Activated CD4-positive, alpha-beta T cell treated with anti-CD3 and anti-CD28 coated beads for 36 hours (primary cell): ENCODE data around the gene LPA. TPM values are rescaled to one million over a fixed set of nuclear protein-coding genes. Genes with fewer than 3 reads are reported as not detected.

Experiments
- ATAC-seq: fragments of 200-7000 bp; cut with Tn5 transposase; one replicate; pipeline ENCODE4 v1.10.0; 2021; ENCODE audit warnings: mild to moderate bottlenecking, moderate library complexity
- CTCF ChIA-PET: fragments of 350-600 bp; sonication (Branson Sonifier 250); formaldehyde crosslinking; loops from one replicate; lab custom pipeline; 2021; ENCODE audit warnings: antibody characterized with exemption; lab: Charles Lee
- POLR2A ChIA-PET: fragments of 350-600 bp; sonication (Branson Sonifier 250); formaldehyde crosslinking; loops from one replicate; lab custom pipeline; 2021; ENCODE audit warnings: antibody characterized with exemption, inconsistent platforms; lab: Charles Lee
- DNase-seq: peaks from one replicate; pipeline ENCODE4 v3.0.0-alpha.2; 2020
- H3K27ac Mint-ChIP-seq: one replicate; pipeline ENCODE4 v1.8.0; 2021; ENCODE audit warnings: mixed read lengths
- H3K27me3 Mint-ChIP-seq: one replicate; pipeline ENCODE4 v1.8.0; 2021; ENCODE audit warnings: mixed read lengths
- H3K36me3 Mint-ChIP-seq: one replicate; pipeline ENCODE4 v1.8.0; 2021; ENCODE audit warnings: low read depth, mixed read lengths
- H3K4me1 Mint-ChIP-seq: one replicate; pipeline ENCODE4 v1.8.0; 2021; ENCODE audit warnings: mixed read lengths
- H3K4me3 Mint-ChIP-seq: one replicate; pipeline ENCODE4 v1.8.0; 2021; ENCODE audit warnings: mild to moderate bottlenecking, moderate library complexity, mixed read lengths
- H3K9me3 Mint-ChIP-seq: one replicate; pipeline ENCODE4 v1.8.0; 2021; ENCODE audit warnings: low read depth, mixed read lengths
- intact Hi-C, 2 experiments: fragments of 100-400 bp; cut with DNase I in 1 of 2; cut with micrococcal nuclease in 1 of 2; formaldehyde crosslinking; loops; one replicate each; pipeline versions ENCODE4 v1.14.2 to v1.15.1; 2022 to 2024; cut with DNase I, micrococcal nuclease
- total RNA-seq, 2 experiments: library from RNA; stranded (reverse); gene quantifications; one replicate each; pipeline ENCODE4 v1.2.3, GENCODE V29; 2021

Gene LPA
- total RNA-seq, 2 experiments from 2014 or later, result not detected

DNA sequence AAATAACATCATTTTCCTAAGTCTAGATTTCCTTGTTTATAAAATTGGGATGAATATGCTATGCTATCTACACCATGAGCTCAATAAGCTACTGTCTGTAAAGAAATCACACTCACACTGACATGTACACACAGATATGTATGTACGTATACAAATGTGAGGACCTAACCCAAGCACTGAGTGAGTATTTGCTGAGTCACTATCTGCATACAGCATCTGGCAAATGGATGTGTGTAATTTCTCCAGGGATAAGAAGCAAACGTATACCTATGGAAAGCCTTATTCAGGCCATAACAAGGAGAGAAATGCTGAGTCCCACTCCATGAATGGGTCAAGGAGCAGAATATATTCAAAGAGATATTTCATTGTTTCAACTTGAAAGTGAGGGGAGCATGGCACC is 153.9 kb downstream of the LPA start:
- intact Hi-C loops, result no loop called here
- DNase-seq, result no peak
- ChIA-PET POLR2A (no interaction called here), CTCF (no interaction called here)
- no peak overlapping the region for H3K4me3 Mint-ChIP-seq
- H3K9me3 Mint-ChIP-seq, result no peaks in the 10 kb centered on the region
- peaks cover 2% of the 10 kb centered on the region for H3K27me3 Mint-ChIP-seq
- no peaks in the 10 kb centered on the region for H3K4me1 Mint-ChIP-seq
- ATAC-seq, result no peak
- H3K36me3 Mint-ChIP-seq, result no peaks in the 10 kb centered on the region
- H3K27ac Mint-ChIP-seq, result no peak overlapping the region

DNA sequence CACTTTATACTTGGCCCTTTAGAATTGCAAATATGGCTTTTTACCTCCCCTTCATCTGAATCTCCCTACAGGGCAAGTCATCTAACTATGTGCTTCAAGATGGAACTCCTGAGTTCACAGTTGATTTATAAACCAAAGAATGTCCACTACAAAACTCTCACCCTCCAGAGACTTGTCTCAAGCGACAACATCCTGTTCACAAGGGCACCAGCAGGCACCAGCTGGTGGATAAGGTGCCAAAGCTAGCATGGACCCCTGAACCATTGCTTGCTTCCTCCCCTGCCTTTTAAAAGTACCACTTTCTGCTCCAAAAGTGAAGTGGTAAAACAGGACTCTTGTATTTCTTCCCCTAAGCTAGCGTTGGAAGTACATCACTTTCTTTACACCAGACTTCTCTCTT is 154.5 kb downstream of the LPA start:
- no peak overlapping the region for H3K27ac Mint-ChIP-seq
- ATAC-seq (no peak), DNase-seq (no peak)
- H3K9me3 Mint-ChIP-seq, result no peaks in the 10 kb centered on the region
- ChIA-PET POLR2A (no interaction called here), CTCF (interaction anchor here (3.0 kb wide), 1 partner anchor 10 kb away, joined by 10 read pairs; no protein-coding TSS in a partner anchor)
- no peaks in the 10 kb centered on the region for H3K36me3 Mint-ChIP-seq
- intact Hi-C loops, result no loop called here
- no peaks in the 10 kb centered on the region for H3K27me3 Mint-ChIP-seq
- no peaks in the 10 kb centered on the region for H3K4me1 Mint-ChIP-seq
- H3K4me3 Mint-ChIP-seq, result no peak overlapping the region

DNA sequence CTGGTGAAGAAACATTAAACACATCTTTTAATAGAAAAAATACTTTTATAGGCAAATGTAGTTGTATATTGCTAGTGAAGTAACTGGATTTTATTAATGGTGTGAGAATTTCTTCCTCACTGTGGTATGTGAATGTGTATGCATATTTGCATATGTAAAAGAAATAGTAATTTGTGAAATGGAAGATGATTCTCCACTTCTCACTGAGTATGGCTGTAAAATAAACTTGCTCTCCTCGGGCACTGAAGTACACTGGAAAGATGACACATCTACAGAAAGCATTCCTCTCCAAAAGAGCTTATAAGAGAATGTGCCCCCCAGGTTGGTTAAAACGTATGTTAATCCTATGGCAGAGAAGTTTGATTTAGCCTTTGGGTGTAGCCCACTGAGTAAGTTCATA is 155.5 kb downstream of the LPA start:
- ChIA-PET CTCF (interaction anchor here (0.6 to 3.0 kb wide), 2 partner anchors 11 to 152 kb away, joined by 3 to 10 read pairs; no protein-coding TSS in a partner anchor), POLR2A (interaction anchor here (0.7 kb wide), 1 partner anchor 502 kb away, joined by 4 read pairs; no protein-coding TSS in a partner anchor)
- no peak for ATAC-seq
- no peaks in the 10 kb centered on the region for H3K4me1 Mint-ChIP-seq
- no peak for DNase-seq
- H3K4me3 Mint-ChIP-seq, result no peak overlapping the region
- H3K36me3 Mint-ChIP-seq, result no peaks in the 10 kb centered on the region
- no peaks in the 10 kb centered on the region for H3K27me3 Mint-ChIP-seq
- intact Hi-C loops, result no loop called here
- no peak overlapping the region for H3K27ac Mint-ChIP-seq
- H3K9me3 Mint-ChIP-seq, result peaks cover 6% of the 10 kb centered on the region

DNA sequence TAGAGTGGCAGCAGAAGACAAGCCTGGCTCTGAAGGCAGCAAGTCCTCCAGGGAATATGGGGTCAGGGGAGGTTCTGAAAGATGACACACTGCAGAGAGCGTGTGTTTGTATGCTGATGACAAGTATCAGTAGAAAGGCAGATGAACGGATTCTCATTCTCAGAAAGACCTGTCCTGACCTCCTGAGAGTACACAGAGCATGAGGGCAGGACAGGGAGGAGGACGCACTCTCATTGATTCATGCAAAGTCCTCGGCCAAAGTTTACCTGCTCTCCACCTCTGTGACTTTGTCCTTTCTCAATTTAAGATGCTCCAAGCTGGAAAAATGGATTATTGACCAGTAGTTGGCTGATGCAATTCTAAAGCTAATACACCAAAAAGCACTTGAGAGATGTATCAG is 156.7 kb downstream of the LPA start:
- ChIA-PET POLR2A (interaction anchor here (0.6 kb wide), 1 partner anchor 13 kb away, joined by 3 read pairs; no protein-coding TSS in a partner anchor), CTCF (interaction anchor here (0.9 to 3.0 kb wide), 2 partner anchors 13 to 152 kb away, joined by 3 to 10 read pairs; no protein-coding TSS in a partner anchor)

DNA sequence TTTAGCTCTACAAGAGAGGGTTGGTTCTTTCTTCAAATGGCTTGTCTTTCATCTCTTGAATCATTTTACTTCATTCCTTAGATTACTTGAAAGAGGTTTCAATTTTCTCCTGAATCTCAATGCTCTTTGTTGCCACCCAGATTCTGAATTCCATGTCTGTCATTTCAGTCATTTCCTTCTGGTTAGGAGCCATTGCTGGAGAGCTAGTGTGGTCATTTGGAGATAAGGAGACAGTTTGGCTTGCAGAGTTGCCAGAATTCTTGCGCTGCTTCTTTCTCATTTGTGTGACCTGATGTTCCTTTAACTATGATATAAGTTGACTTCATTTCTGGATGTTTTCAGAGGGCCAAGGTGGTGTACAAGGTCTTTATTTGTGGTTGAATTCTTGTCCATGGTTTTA is 158.1 kb downstream of the LPA start:
- Mint-ChIP-seq H3K36me3 (no peaks in the 10 kb centered on the region), H3K4me3 (no peak overlapping the region), H3K9me3 (peaks cover 10% of the 10 kb centered on the region), H3K4me1 (no peaks in the 10 kb centered on the region), H3K27me3 (no peaks in the 10 kb centered on the region), H3K27ac (no peak overlapping the region)
- ATAC-seq, result no peak
- POLR2A ChIA-PET, result no interaction called here
- CTCF ChIA-PET, result no interaction called here
- no peak for DNase-seq
- intact Hi-C loops, result loop anchor here in 1 of 2 experiments (2.0 kb wide), 1 partner anchor 155 kb away; no protein-coding TSS in a partner anchor

More for the DNA sequence above, 156.7 kb downstream of the LPA start:
- no peaks in the 10 kb centered on the region for H3K36me3 Mint-ChIP-seq
- H3K27me3 Mint-ChIP-seq, result no peaks in the 10 kb centered on the region
- H3K4me1 Mint-ChIP-seq, result no peaks in the 10 kb centered on the region
- intact Hi-C loops, result loop anchor here in 1 of 2 experiments (2.0 kb wide), 1 partner anchor 153 kb away; no protein-coding TSS in a partner anchor
- DNase-seq, result no peak
- ATAC-seq, result no peak
- peaks cover 8% of the 10 kb centered on the region for H3K9me3 Mint-ChIP-seq
- no peak overlapping the region for H3K4me3 Mint-ChIP-seq
- H3K27ac Mint-ChIP-seq, result no peak overlapping the region

DNA sequence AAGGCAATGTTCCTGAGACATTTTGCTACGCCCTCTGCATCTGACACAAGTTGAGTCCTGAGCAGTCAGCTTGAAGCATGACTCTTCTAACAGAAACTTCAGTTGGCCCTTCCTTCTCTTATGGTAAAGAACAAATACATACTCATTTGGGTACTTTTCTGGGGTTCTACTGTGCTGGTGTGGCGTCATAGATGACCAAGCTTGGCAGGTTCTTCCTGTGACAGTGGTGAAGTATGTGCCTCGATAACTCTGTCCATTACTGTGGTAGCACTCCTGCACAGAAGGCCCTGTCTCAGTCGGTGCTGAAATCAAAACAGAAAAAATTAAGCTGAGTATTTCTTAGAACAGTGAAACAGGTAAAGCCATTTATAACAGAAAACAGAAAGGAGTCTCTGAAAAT is 163.4 kb downstream of the LPA start:
- Mint-ChIP-seq H3K27me3 (no peaks in the 10 kb centered on the region), H3K27ac (no peak overlapping the region), H3K9me3 (peaks cover 10% of the 10 kb centered on the region), H3K4me1 (no peaks in the 10 kb centered on the region), H3K4me3 (no peak overlapping the region), H3K36me3 (peaks cover 3% of the 10 kb centered on the region)
- ATAC-seq (no peak), DNase-seq (no peak)
- ChIA-PET CTCF (no interaction called here), POLR2A (no interaction called here)
- intact Hi-C loops, result no loop called here

DNA sequence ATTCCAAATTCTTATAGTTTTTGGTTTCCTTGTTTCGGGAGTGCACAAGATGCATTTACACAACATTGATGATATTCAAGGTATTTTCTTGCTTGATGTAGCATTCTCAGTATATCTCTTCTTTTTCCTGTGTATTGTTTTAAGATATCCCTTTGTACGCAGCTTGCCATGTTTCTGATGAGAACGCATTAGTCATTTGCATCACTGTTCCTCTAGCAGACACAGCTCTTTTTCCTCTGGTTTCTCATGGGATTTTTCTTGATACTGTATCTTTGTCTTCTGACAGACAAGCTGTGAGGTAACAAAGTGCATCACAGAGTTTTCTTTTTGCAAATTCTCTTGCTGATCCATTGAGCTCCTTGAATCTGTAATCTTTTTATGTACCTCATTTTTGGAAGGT is 169.5 kb downstream of the LPA start:
- ChIA-PET CTCF (interaction anchor here (0.6 kb wide), 1 partner anchor 397 kb away, joined by 3 read pairs; no protein-coding TSS in a partner anchor), POLR2A (no interaction called here)
- ATAC-seq (no peak), DNase-seq (no peak)
- Mint-ChIP-seq H3K4me3 (no peak overlapping the region), H3K27ac (no peak overlapping the region), H3K4me1 (no peaks in the 10 kb centered on the region), H3K36me3 (peaks cover 12% of the 10 kb centered on the region), H3K9me3 (no peaks in the 10 kb centered on the region), H3K27me3 (no peaks in the 10 kb centered on the region)
- intact Hi-C loops, result no loop called here

DNA sequence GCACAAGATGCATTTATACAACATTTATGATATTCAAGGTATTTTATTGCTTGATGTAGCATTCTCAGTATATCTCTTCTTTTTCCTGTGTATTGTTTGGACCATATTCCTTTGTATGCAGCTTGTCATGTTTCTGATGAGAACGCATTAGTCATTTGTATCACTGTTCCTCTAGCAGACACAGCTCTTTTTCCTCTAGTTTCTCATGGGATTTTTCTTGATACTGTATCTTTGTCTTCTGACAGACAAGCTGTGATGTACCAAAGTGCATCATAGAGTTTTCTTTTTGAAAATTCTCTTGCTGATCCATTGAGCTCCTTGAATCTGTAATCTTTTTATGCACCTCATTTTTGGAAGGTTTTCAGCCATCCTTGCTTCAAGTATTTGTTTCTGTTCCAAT is 175.0 kb downstream of the LPA start:
- ATAC-seq, result no peak
- H3K27ac Mint-ChIP-seq, result no peak overlapping the region
- H3K9me3 Mint-ChIP-seq, result no peaks in the 10 kb centered on the region
- intact Hi-C loops, result no loop called here
- no peak for DNase-seq
- ChIA-PET POLR2A (no interaction called here), CTCF (no interaction called here)
- H3K36me3 Mint-ChIP-seq, result peaks cover 10% of the 10 kb centered on the region
- no peaks in the 10 kb centered on the region for H3K27me3 Mint-ChIP-seq
- H3K4me3 Mint-ChIP-seq, result no peak overlapping the region
- H3K4me1 Mint-ChIP-seq, result no peaks in the 10 kb centered on the region

DNA sequence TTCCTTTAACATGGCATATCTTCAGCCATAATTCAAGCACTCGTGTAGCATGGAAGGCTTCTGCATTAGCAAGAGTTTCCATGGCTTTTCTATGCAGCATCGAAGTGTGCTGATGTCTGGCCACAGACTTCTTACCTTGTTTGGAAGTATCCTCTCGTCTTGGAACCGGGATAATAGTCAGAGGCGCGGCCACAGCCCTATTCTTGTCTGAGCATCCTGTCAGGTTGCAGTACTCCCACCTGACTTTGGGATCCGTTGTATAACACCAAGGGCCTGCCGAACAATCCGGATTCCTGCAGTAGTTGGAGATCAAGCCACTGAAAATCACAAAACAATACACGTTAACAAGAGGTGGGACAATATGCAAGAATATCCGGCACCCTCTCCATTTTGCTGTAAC is 177.0 kb downstream of the LPA start:
- H3K36me3 Mint-ChIP-seq, result peaks cover 16% of the 10 kb centered on the region
- H3K4me3 Mint-ChIP-seq, result no peak overlapping the region

More for the DNA sequence above, 177.0 kb downstream of the LPA start:
- DNase-seq (no peak), ATAC-seq (no peak)
- Mint-ChIP-seq H3K4me1 (no peaks in the 10 kb centered on the region), H3K9me3 (no peaks in the 10 kb centered on the region), H3K27me3 (no peaks in the 10 kb centered on the region), H3K27ac (no peak overlapping the region)
- ChIA-PET POLR2A (no interaction called here), CTCF (no interaction called here)
- intact Hi-C loops, result no loop called here

Other genes with a start within 250 kb of the LPA start
- gene PLG, start 38.0 kb upstream of the LPA start, total RNA-seq, result not detected